Activated naive CD4-positive, alpha-beta T cell treated with anti-CD3 and anti-CD28 coated beads, Interleukin-2, amount 10 ng/mL, durations not matched to agents 7 days and 5 days (primary cell): ENCODE data around the gene SRSF6.
A peak's percentile ranks its signal among the peaks of the same experiment; 100 is the strongest.
"Not testable (repeated sequence)": the region's sequence is repeated elsewhere in the genome, so short reads cannot be mapped to it uniquely, and the experiment has no call there.

ENCODE experiments used
- CTCF ChIA-PET: fragments of 350-600 bp; sonication (Branson Sonifier 250); formaldehyde crosslinking; loops from one replicate; lab custom pipeline; 2021; ENCODE audit warnings: antibody characterized with exemption; lab: Charles Lee
- DNase-seq: peaks from one replicate; pipeline ENCODE4 v3.0.0-alpha.2; 2020
- H3K27ac Mint-ChIP-seq: one replicate; pipeline ENCODE4 v1.8.0; 2021; ENCODE audit warnings: mild to moderate bottlenecking, moderate library complexity, mixed read lengths
- H3K27me3 Mint-ChIP-seq: one replicate; pipeline ENCODE4 v1.8.0; 2021; ENCODE audit warnings: mild to moderate bottlenecking, mixed read lengths
- H3K36me3 Mint-ChIP-seq: one replicate; pipeline ENCODE4 v1.8.0; 2021; ENCODE audit warnings: mixed read lengths
- H3K4me1 Mint-ChIP-seq: one replicate; pipeline ENCODE4 v1.8.0; 2021; ENCODE audit warnings: mixed read lengths
- H3K4me3 Mint-ChIP-seq: one replicate; pipeline ENCODE4 v1.8.0; 2021; ENCODE audit warnings: mild to moderate bottlenecking, moderate library complexity, mixed read lengths
- H3K9me3 Mint-ChIP-seq: one replicate; pipeline ENCODE4 v1.8.0; 2021; ENCODE audit warnings: mixed read lengths

The SRSF6 gene

GRCh38 chr20:43438578-43439316 lies 18.9 kb upstream of the SRSF6 start:
- Mint-ChIP-seq H3K4me3 (no peak overlapping the region), H3K9me3 (peaks cover 2% of the 10 kb centered on the region), H3K36me3 (no peaks in the 10 kb centered on the region), H3K4me1 (peaks cover 13% of the 10 kb centered on the region), H3K27me3 (peaks cover 16% of the 10 kb centered on the region), H3K27ac (no peak overlapping the region)
- CTCF ChIA-PET, result no interaction called here
- no peak for DNase-seq

GRCh38 chr20:43440531-43440930 lies 17.2 kb upstream of the SRSF6 start:
- Mint-ChIP-seq H3K27ac (no peak overlapping the region), H3K36me3 (no peaks in the 10 kb centered on the region), H3K4me1 (peaks cover 13% of the 10 kb centered on the region), H3K27me3 (peaks cover 18% of the 10 kb centered on the region), H3K9me3 (peaks cover 2% of the 10 kb centered on the region), H3K4me3 (no peak overlapping the region)
- CTCF ChIA-PET, result no interaction called here
- no peak for DNase-seq

DNA sequence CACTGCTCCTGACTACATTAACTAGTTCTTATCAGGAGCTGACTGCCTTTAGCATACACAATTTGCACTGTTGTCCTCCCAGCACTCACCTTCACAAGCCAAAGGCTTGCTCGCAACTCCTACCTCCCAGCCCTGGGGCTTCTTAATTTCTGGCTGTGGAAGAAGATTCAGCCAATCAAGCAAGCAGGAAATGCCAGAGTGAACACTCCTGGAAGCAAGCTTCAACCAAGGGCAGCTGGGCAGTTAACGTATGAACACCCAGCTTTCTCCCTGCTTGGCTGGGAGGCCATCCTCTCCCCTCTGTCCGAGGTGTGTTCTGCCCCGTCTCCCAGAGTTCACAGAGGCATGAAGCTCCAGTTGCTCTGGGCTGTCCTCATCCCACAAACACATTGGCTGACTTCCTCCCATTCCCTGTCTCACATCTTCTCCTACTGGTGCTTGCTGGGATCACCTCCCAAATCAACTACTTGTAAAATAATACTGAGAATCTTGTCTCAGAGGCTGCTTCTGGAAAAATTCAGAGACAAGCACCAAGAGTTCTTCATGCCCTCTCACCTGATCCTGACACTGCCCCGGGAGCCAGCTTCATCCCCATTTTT lies 15.3 kb upstream of the SRSF6 start:
- H3K9me3 Mint-ChIP-seq, result peaks cover 2% of the 10 kb centered on the region
- H3K27me3 Mint-ChIP-seq, result peaks cover 16% of the 10 kb centered on the region
- peaks cover 13% of the 10 kb centered on the region for H3K4me1 Mint-ChIP-seq
- no peak for DNase-seq
- H3K27ac Mint-ChIP-seq, result no peak overlapping the region
- CTCF ChIA-PET, result interaction anchor here (2.3 kb wide), 1 partner anchor 250 kb away, joined by 5 read pairs; no protein-coding TSS in a partner anchor
- H3K36me3 Mint-ChIP-seq, result no peaks in the 10 kb centered on the region
- no peak overlapping the region for H3K4me3 Mint-ChIP-seq

- Mint-ChIP-seq H3K27me3 (peaks cover 21% of the 10 kb centered on the region), H3K9me3 (no peaks in the 10 kb centered on the region), H3K4me1 (peaks cover 9% of the 10 kb centered on the region), H3K36me3 (no peaks in the 10 kb centered on the region), H3K4me3 (no peak overlapping the region), H3K27ac (no peak overlapping the region)
- CTCF ChIA-PET, result interaction anchor here (0.7 to 2.3 kb wide), 2 partner anchors 20 to 248 kb away, joined by 3 to 5 read pairs; no protein-coding TSS in a partner anchor
- no peak for DNase-seq
Measured at GRCh38 chr20:43444107-43444506, 13.6 kb upstream of the SRSF6 start.

DNA sequence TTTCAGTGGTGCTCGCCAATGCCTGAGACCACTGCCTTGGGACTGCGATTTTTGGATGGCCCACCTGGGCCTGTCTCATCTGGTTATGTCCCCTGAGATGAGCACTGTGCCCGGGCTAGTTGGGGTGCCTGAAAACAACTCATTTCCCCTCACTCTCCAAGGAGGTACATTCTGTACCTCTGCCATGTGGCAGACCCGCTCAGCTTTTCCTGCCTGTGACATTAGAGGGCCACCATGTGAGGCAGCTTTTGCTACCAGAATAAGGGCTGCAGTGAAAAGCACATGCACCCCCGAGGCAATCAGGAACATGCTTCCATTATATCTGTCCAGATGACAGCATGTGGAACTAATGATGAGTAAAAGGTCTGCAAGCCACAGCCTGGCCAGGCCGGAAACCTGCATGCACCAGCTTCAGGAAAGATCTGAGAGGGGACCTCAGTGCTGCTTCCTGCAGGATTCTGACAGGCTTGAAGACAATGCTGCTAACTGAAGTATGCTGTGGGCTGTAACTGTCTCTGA lies 11.3 kb upstream of the SRSF6 start:
- no peaks in the 10 kb centered on the region for H3K36me3 Mint-ChIP-seq
- no peak overlapping the region for H3K27ac Mint-ChIP-seq
- peaks cover 37% of the 10 kb centered on the region for H3K27me3 Mint-ChIP-seq
- no peak overlapping the region for H3K4me3 Mint-ChIP-seq
- CTCF ChIA-PET, result interaction anchor here (1.0 kb wide), 1 partner anchor 68 kb away, joined by 3 read pairs; no protein-coding TSS in a partner anchor
- no peaks in the 10 kb centered on the region for H3K9me3 Mint-ChIP-seq
- DNase-seq, result no peak
- no peaks in the 10 kb centered on the region for H3K4me1 Mint-ChIP-seq

DNA sequence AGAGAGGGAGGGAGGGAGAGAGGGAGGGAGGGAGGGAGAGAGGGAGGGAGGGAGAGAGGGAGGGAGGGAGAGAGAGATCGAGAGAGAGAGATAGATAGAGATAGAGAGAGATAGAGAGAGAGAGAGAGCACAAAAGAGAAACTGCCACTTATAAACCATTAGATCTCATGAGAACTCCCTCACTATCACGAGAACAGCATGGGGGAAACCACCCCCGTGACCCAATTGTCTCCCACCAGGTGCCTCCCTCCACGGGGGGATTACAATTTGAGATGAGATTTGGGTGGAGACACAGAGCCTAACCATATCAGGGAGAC lies 9.3 kb upstream of the SRSF6 start:
- H3K4me1 Mint-ChIP-seq, DNase-seq, H3K36me3 Mint-ChIP-seq, H3K4me3 Mint-ChIP-seq, H3K27ac Mint-ChIP-seq, H3K9me3 Mint-ChIP-seq: not testable (repeated sequence)
- CTCF ChIA-PET, result interaction anchor here (0.6 to 4.6 kb wide), 14 partner anchors 10 to 644 kb away, joined by 3 to 24 read pairs (median 3); partner anchors contain the start of gene SRSF6
- H3K27me3 Mint-ChIP-seq, result peaks cover 50% of the 10 kb centered on the region

GRCh38 chr20:43448748-43449535 lies 8.8 kb upstream of the SRSF6 start:
- CTCF ChIA-PET, result interaction anchor here (0.6 to 4.6 kb wide), 18 partner anchors 9 to 741 kb away, joined by 3 to 24 read pairs (median 4); partner anchors contain the start of gene SRSF6
- Mint-ChIP-seq H3K27me3 (peaks cover 53% of the 10 kb centered on the region), H3K4me1 (no peaks in the 10 kb centered on the region), H3K9me3 (no peaks in the 10 kb centered on the region), H3K4me3 (no peak overlapping the region), H3K27ac (no peak overlapping the region), H3K36me3 (no peaks in the 10 kb centered on the region)
- DNase-seq, result peak; percentile 62

GRCh38 chr20:43450841-43451799 lies 6.6 kb upstream of the SRSF6 start:
- no peaks in the 10 kb centered on the region for H3K36me3 Mint-ChIP-seq
- no peaks in the 10 kb centered on the region for H3K4me1 Mint-ChIP-seq
- H3K4me3 Mint-ChIP-seq, result no peak overlapping the region
- CTCF ChIA-PET, result interaction anchor here (1.7 to 4.6 kb wide), 3 partner anchors 241 to 739 kb away, joined by 6 to 24 read pairs (median 8); no protein-coding TSS in a partner anchor
- no peaks in the 10 kb centered on the region for H3K9me3 Mint-ChIP-seq
- no peak overlapping the region for H3K27ac Mint-ChIP-seq
- DNase-seq, result no peak
- peaks cover 68% of the 10 kb centered on the region for H3K27me3 Mint-ChIP-seq

- Mint-ChIP-seq H3K4me1 (peaks cover 6% of the 10 kb centered on the region), H3K4me3 (no peak overlapping the region), H3K36me3 (no peaks in the 10 kb centered on the region), H3K27me3 (peaks cover 65% of the 10 kb centered on the region), H3K27ac (no peak overlapping the region), H3K9me3 (no peaks in the 10 kb centered on the region)
- CTCF ChIA-PET, result interaction anchor here (4.6 kb wide), 1 partner anchor 240 kb away, joined by 24 read pairs; no protein-coding TSS in a partner anchor
- DNase-seq, result no peak
Measured at GRCh38 chr20:43452404-43453126, 5.1 kb upstream of the SRSF6 start.

DNA sequence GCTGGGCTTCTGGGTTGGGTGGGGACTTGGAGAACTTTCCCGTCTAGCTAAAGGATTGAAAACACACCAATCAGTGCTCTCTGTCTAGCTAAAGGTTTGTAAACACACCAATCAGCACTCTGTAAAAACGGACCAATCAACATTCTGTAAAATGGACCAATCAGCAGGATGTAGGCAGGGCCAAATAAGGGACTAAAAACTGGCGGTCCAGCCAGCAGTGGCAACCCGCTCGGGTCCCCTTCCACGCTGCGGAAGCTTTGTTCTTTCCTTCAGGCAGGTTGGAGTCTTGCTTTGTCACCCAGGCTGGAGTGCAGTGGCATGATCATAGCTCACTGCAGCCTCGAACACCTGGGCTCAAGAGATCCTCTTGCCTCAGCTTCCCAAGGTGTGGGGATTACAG lies 1.4 kb upstream of the SRSF6 start:
- not testable (repeated sequence) for DNase-seq, H3K9me3 Mint-ChIP-seq
- CTCF ChIA-PET, result interaction anchor here (0.7 kb wide), 1 partner anchor 734 kb away, joined by 3 read pairs; no protein-coding TSS in a partner anchor
- peak overlapping the region; percentile 96 for H3K27ac Mint-ChIP-seq
- peak overlapping the region; percentile 83 for H3K4me3 Mint-ChIP-seq
- peaks cover 24% of the 10 kb centered on the region for H3K36me3 Mint-ChIP-seq
- H3K27me3 Mint-ChIP-seq, result peaks cover 40% of the 10 kb centered on the region
- peaks cover 31% of the 10 kb centered on the region for H3K4me1 Mint-ChIP-seq

DNA sequence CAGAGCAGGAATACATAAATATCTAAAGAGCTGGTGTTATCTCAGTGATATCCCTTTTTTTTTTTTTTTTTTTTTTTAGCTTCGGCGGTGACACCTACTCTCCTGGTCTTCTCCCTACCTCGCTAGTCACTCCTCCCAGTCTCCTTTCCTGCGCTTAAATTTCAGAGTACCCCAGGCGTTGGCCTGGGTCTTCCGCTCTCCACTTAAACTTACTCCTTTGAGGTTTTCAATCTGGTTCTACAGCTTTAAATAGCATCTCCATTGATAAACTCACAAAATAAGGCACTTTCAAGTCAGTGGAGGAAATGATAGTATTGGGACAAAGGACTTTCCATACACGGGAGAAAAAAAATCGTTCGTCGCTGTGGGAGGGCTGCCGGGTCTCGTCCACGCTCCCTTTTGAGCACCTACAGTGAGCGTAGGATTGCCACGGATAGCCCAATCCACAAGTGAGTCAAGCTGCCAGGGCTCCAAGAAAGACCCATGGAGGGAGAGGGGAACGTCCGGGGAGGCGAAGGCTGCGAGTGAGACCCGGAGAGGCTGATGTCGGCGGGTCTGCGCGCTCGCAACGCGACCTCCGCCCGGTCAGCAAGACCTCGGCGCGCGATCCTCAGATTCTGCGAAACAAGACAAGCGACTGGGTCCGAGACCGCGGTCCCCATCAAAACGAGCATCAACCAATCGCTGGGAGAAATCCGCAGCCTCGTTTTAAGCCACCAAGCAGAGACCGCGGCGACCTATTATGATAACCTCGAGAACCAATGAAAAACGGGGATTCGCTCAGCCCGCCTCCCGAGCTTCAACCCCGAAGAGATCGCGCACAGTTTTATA lies 672 bp upstream of the SRSF6 start:
- CTCF ChIA-PET, result interaction anchor here (0.7 to 2.0 kb wide), 4 partner anchors 8 to 761 kb away, joined by 3 to 7 read pairs (median 4); no protein-coding TSS in a partner anchor
- Mint-ChIP-seq H3K27ac (peak overlapping the region; percentile 96), H3K9me3 (no peaks in the 10 kb centered on the region), H3K27me3 (peaks cover 34% of the 10 kb centered on the region), H3K4me3 (peak overlapping the region; percentile 83), H3K36me3 (peaks cover 32% of the 10 kb centered on the region), H3K4me1 (peaks cover 37% of the 10 kb centered on the region)
- peak; percentile 95 for DNase-seq

GRCh38 chr20:43458422-43458924 lies 777 bp downstream of the SRSF6 start:
- Mint-ChIP-seq H3K27ac (peak overlapping the region; percentile 96), H3K4me3 (peak overlapping the region; percentile 83), H3K4me1 (peaks cover 42% of the 10 kb centered on the region), H3K36me3 (peaks cover 41% of the 10 kb centered on the region), H3K27me3 (peaks cover 23% of the 10 kb centered on the region), H3K9me3 (no peaks in the 10 kb centered on the region)
- no peak for DNase-seq
- CTCF ChIA-PET, result interaction anchor here (1.9 to 2.0 kb wide), 2 partner anchors 8 to 9 kb away, joined by 6 to 7 read pairs; no protein-coding TSS in a partner anchor
